Caco-2 (cell line): Measurements from ENCODE around the gene GFRA1. TPM values are rescaled to one million over a fixed set of nuclear protein-coding genes. Genes with fewer than 3 reads are reported as not detected.

ENCODE experiments used
- BruUV-seq: library from RNA; stranded (reverse); fragments of 400-500 nt; replicated peaks from 2 replicates; lab custom pipeline; 2021; lab: Mats Ljungman, UMichigan
- CTCF ChIA-PET: fragments of 300-600 bp; sonication (Branson Sonifier 250); formaldehyde crosslinking; loops from one replicate; lab custom pipeline; 2022; ENCODE audit warnings: antibody characterized with exemption; lab: Charles Lee
- POLR2A ChIA-PET: fragments of 300-600 bp; sonication (Branson Sonifier 250); formaldehyde crosslinking; loops from one replicate; lab custom pipeline; 2022; ENCODE audit warnings: antibody characterized with exemption; lab: Charles Lee
- DNase-seq, 2 experiments: peaks; one replicate each; pipeline versions ENCODE4 v3.0.0 to v3.0.0-alpha.2; 2020 to 2022
- H3K27me3 ChIP-seq: replicated peaks from 2 replicates; pipeline ENCODE4 v1.6.0; 2011; ENCODE audit warnings: low read length; ENCODE audit not compliant: control insufficient read depth, insufficient read depth
- H3K36me3 ChIP-seq: 2 replicates; pipeline ENCODE4 v1.5.1; 2011; ENCODE audit warnings: low read length; ENCODE audit not compliant: control insufficient read depth, insufficient read depth
- H3K4me1 ChIP-seq: fragments of 250-450 bp; sonication (Bioruptor Pico); 2 replicates; pipeline ENCODE4 v1.5.1; 2020; ENCODE audit warnings: mild to moderate bottlenecking
- H3K4me3 ChIP-seq: 2 replicates; pipeline ENCODE4 v1.5.1; 2011; ENCODE audit warnings: low read depth, mild to moderate bottlenecking, control low read depth, low read length
- H3K9me3 ChIP-seq: fragments of 250-450 bp; sonication (Bioruptor Pico); 2 replicates; pipeline ENCODE4 v1.5.1; 2020; ENCODE audit warnings: mild to moderate bottlenecking, moderate library complexity
- H3K27ac Mint-ChIP-seq: one replicate; pipeline ENCODE4 v1.8.0; 2022; ENCODE audit warnings: mixed read lengths; ENCODE audit not compliant: unreplicated experiment
- H3K27me3 Mint-ChIP-seq: one replicate; pipeline ENCODE4 v1.8.0; 2022; ENCODE audit warnings: mixed read lengths; ENCODE audit not compliant: insufficient read depth, unreplicated experiment
- H3K36me3 Mint-ChIP-seq: one replicate; pipeline ENCODE4 v1.8.0; 2022; ENCODE audit warnings: mild to moderate bottlenecking, mixed read lengths; ENCODE audit not compliant: insufficient read depth, unreplicated experiment
- H3K4me1 Mint-ChIP-seq: one replicate; pipeline ENCODE4 v1.8.0; 2022; ENCODE audit warnings: low read depth, mixed read lengths; ENCODE audit not compliant: unreplicated experiment
- H3K4me3 Mint-ChIP-seq: one replicate; pipeline ENCODE4 v1.8.0; 2022; ENCODE audit warnings: mild to moderate bottlenecking, moderate library complexity, mixed read lengths; ENCODE audit not compliant: unreplicated experiment
- H3K9me3 Mint-ChIP-seq: one replicate; pipeline ENCODE4 v1.8.0; 2022; ENCODE audit warnings: mixed read lengths; ENCODE audit not compliant: unreplicated experiment
- CTCF ChIP-seq, 2 experiments: fragments of 200-600 bp in 1 of 2; IDR thresholded peaks; 1 replicate in 1 of 2; 2 replicates in 1 of 2; pipeline versions ENCODE4 v1.5.1 to v1.8.0; 2011 to 2022; ENCODE audit warnings: antibody characterized with exemption in 1 of 2, control low read depth in 1 of 2, inconsistent platforms in 1 of 2, low read depth in 1 of 2, low read length in 1 of 2, mild to moderate bottlenecking in 1 of 2, moderate library complexity in 1 of 2; ENCODE audit not compliant: insufficient read depth in 1 of 2, severe bottlenecking in 1 of 2, unreplicated experiment in 1 of 2
- intact Hi-C: fragments of 100-400 bp; cut with micrococcal nuclease; formaldehyde crosslinking; loops from one replicate; pipeline ENCODE4 v1.10.0; 2022; ENCODE audit not compliant: unreplicated experiment
- total RNA-seq: library from RNA; stranded (reverse); gene quantifications from 2 replicates; pipeline ENCODE4 v1.2.3, GENCODE V29; 2022

GFRA1 gene
- total RNA-seq, 1 experiment from 2014 or later, result not detected

GRCh38 chr10:116011929-116012328, 261.1 kb downstream of the GFRA1 start:
- BruUV-seq, result no TSS peak
- H3K9me3 Mint-ChIP-seq, result peaks cover 9% of the 10 kb centered on the region
- Histone ChIP-seq H3K36me3 (no peaks in the 10 kb centered on the region), H3K4me3 (no peak overlapping the region), H3K27me3 (no peaks in the 10 kb centered on the region), H3K4me1 (0 out of 2 replicates have a peak, but pooled peaks cover 8% of the 10 kb centered on the region), H3K9me3 (no peaks in the 10 kb centered on the region)
- H3K27ac Mint-ChIP-seq, result no peak overlapping the region
- no peak overlapping the region for H3K4me3 Mint-ChIP-seq
- no peaks in the 10 kb centered on the region for H3K36me3 Mint-ChIP-seq
- no peaks in the 10 kb centered on the region for H3K27me3 Mint-ChIP-seq
- intact Hi-C loops, result no loop called here
- POLR2A ChIA-PET, result no interaction called here
- CTCF ChIA-PET, result no interaction called here
- TF ChIP-seq CTCF (IDR thresholded peaks at IDR 0.05; ENCODE audit: insufficient read depth in 1 of 2, low read depth in 1 of 2, low read length in 1 of 2, severe bottlenecking in 1 of 2, unreplicated experiment in 1 of 2), result no peak
- H3K4me1 Mint-ChIP-seq, result no peaks in the 10 kb centered on the region
- no peak for DNase-seq

GRCh38 chr10:116007256-116007891, 265.6 kb downstream of the GFRA1 start:
- H3K4me3 ChIP-seq, result no peak overlapping the region
- no peak for DNase-seq
- no peaks in the 10 kb centered on the region for H3K27me3 ChIP-seq
- intact Hi-C loops, result no loop called here
- no peak overlapping the region for H3K4me3 Mint-ChIP-seq
- H3K4me1 ChIP-seq, result 0 out of 2 replicates have a peak, but pooled peaks cover 3% of the 10 kb centered on the region
- POLR2A ChIA-PET, result interaction anchor here (0.5 kb wide), 1 partner anchor 110 kb away, joined by 3 read pairs; no protein-coding TSS in a partner anchor
- no peaks in the 10 kb centered on the region for H3K9me3 ChIP-seq
- no peak for TF ChIP-seq CTCF (IDR thresholded peaks at IDR 0.05; ENCODE audit: insufficient read depth in 1 of 2, low read depth in 1 of 2, low read length in 1 of 2, severe bottlenecking in 1 of 2, unreplicated experiment in 1 of 2)
- CTCF ChIA-PET, result no interaction called here
- no peaks in the 10 kb centered on the region for H3K36me3 Mint-ChIP-seq
- H3K27ac Mint-ChIP-seq, result no peak overlapping the region
- peaks cover 6% of the 10 kb centered on the region for H3K9me3 Mint-ChIP-seq
- no TSS peak for BruUV-seq
- no peaks in the 10 kb centered on the region for H3K36me3 ChIP-seq
- H3K27me3 Mint-ChIP-seq, result no peaks in the 10 kb centered on the region
- no peaks in the 10 kb centered on the region for H3K4me1 Mint-ChIP-seq

Other genes with a start within 250 kb of the GFRA1 start
- gene CCDC172, start 51.2 kb upstream of the GFRA1 start, total RNA-seq, result not detected in 2 replicates
- gene PNLIPRP3, start 154.6 kb upstream of the GFRA1 start, total RNA-seq, result not detected in 2 replicates